Stimulated activated naive CD8-positive, alpha-beta T cell treated with anti-CD3 and anti-CD28 coated beads, Interleukin-15, Interleukin-2, amounts not matched to agents 100 ng/mL and 50 ng/mL, for 24 hours (primary cell): ENCODE data around the gene BRD2.
"Not testable (repeated sequence)": the region's sequence is repeated elsewhere in the genome, so short reads cannot be mapped to it uniquely, and the experiment has no call there.

Experiments used
- H3K27ac Mint-ChIP-seq: one replicate; pipeline ENCODE4 v1.8.0; 2021; ENCODE audit warnings: mild to moderate bottlenecking, mixed read lengths
- H3K27me3 Mint-ChIP-seq: one replicate; pipeline ENCODE4 v1.8.0; 2021; ENCODE audit warnings: mixed read lengths
- H3K36me3 Mint-ChIP-seq: one replicate; pipeline ENCODE4 v1.8.0; 2021; ENCODE audit warnings: low read depth, mixed read lengths
- H3K4me1 Mint-ChIP-seq: one replicate; pipeline ENCODE4 v1.8.0; 2021; ENCODE audit warnings: low read depth, mixed read lengths
- H3K4me3 Mint-ChIP-seq: one replicate; pipeline ENCODE4 v1.8.0; 2021; ENCODE audit warnings: mild to moderate bottlenecking, mixed read lengths
- H3K9me3 Mint-ChIP-seq: one replicate; pipeline ENCODE4 v1.8.0; 2021; ENCODE audit warnings: mixed read lengths

The BRD2 gene

DNA sequence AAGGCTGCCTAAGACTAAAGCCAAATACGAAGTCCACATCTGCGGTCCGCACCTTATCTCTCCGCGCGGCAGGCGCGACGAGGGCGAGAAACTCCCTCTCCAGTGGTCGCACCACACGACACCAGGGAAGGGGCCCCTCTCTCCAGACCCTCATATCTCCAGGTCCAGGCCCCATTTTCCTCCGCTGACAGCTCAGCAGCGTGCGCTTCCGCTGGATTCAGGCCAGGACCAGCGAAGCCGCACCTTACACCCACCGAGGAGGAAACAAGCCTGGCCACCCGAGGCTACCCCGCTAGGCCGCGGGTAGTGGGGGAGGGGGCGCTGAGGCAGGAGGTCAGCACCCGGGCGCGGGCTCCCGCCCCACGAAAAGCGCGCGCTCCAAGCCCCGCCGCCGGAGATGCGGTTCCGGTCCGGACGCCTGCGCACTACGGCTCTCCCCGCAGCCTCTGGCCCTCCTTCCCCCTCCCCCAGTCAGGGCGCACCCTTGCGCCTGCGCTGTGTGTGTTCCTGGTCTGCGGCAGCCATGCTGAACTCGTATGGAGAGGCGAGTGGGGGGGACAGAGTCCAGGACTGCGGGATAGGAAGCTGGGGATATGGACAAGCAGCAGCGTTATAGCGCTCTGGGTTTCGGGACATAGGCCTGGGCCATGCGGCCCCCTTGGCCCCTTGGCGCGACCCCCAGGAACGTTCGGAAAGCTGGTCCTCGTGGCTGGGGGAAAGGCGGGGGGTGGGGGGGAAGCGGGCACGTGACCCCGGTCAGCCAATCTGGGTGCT is at the start of gene BRD2:
Gene BRD2, plus strand, starts transcription at position 502 of the 774 bp plus-strand sequence. CDS start 4,305 bp downstream, outside the sequence.
- Mint-ChIP-seq H3K4me1 (peaks cover 47% of the 10 kb centered on the region), H3K4me3 (peak within 1 kb of the TSS; percentile 95), H3K9me3 (no peaks in the 10 kb centered on the region), H3K27ac (peak within 1 kb of the TSS; percentile 99), H3K27me3 (no peaks in the 10 kb centered on the region), H3K36me3 (peaks cover 41% of the 10 kb centered on the region)

DNA sequence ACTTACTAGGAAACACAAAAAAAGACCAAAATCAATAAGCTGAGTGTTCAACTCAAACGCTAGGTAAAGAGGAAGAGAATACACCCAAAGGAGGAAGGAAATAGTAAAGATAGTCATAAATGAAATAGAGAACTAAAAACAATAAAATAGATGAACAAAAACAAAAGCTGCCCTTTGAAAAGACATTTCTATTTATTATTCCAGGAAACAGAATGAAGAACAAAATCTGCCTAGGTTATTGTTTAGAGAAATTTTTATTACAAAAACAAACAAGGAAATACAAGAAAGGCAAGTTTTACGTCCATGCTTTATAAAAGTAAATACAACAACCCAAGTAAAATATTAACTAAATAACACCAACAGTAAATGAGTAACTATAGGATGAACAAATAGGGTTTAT is 47.7 kb upstream of the BRD2 start:
- H3K27ac Mint-ChIP-seq, result no peak overlapping the region
- H3K9me3 Mint-ChIP-seq, result no peaks in the 10 kb centered on the region
- H3K4me1 Mint-ChIP-seq, result peaks cover 24% of the 10 kb centered on the region
- H3K27me3 Mint-ChIP-seq, result peaks cover 13% of the 10 kb centered on the region
- no peak overlapping the region for H3K4me3 Mint-ChIP-seq
- no peaks in the 10 kb centered on the region for H3K36me3 Mint-ChIP-seq

DNA sequence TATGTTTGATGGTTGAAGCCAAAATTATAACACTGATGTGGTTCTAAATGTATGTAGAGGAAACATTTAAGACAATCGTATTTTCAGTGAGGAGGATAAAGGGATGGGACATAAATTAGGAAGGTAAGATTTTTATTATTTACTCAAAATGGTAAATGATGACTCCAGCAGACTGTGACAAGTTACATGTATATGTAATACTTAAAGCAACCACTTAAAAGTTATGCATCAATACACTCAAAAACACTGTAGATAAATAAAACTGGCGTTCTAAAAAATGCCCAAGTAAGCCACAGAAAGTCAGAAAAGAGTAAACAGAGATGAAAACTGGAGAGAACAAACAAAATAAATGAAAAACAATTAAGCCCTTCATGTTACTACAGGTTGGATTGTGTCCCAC is 46.3 kb upstream of the BRD2 start:
- no peaks in the 10 kb centered on the region for H3K9me3 Mint-ChIP-seq
- H3K27me3 Mint-ChIP-seq, result peaks cover 13% of the 10 kb centered on the region
- no peak overlapping the region for H3K27ac Mint-ChIP-seq
- H3K4me3 Mint-ChIP-seq, result no peak overlapping the region
- H3K4me1 Mint-ChIP-seq, result peaks cover 12% of the 10 kb centered on the region
- no peaks in the 10 kb centered on the region for H3K36me3 Mint-ChIP-seq

DNA sequence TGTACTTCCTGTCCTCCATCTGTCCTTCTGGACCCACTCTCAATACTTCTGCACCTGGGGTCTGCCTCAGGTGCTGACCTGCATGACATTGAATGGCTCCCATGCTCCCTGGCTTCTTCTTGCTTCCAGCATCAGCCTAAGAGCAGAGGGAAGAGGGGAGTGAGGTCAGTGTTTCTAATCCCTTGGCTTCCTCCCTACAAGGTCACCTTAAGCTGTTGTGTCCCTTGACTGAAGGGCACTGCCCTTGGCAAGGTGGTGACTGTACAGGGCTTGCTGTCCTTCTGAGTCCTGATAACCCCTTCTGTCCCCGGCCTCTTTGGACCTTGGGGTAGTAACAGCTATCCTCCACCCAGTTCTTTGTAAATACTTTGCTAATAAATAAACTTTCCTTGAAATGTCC is 37.2 kb upstream of the BRD2 start:
- Mint-ChIP-seq H3K27ac (no peak overlapping the region), H3K27me3 (no peaks in the 10 kb centered on the region), H3K4me3 (no peak overlapping the region), H3K4me1 (peaks cover 29% of the 10 kb centered on the region), H3K36me3 (peaks cover 4% of the 10 kb centered on the region), H3K9me3 (no peaks in the 10 kb centered on the region)

DNA sequence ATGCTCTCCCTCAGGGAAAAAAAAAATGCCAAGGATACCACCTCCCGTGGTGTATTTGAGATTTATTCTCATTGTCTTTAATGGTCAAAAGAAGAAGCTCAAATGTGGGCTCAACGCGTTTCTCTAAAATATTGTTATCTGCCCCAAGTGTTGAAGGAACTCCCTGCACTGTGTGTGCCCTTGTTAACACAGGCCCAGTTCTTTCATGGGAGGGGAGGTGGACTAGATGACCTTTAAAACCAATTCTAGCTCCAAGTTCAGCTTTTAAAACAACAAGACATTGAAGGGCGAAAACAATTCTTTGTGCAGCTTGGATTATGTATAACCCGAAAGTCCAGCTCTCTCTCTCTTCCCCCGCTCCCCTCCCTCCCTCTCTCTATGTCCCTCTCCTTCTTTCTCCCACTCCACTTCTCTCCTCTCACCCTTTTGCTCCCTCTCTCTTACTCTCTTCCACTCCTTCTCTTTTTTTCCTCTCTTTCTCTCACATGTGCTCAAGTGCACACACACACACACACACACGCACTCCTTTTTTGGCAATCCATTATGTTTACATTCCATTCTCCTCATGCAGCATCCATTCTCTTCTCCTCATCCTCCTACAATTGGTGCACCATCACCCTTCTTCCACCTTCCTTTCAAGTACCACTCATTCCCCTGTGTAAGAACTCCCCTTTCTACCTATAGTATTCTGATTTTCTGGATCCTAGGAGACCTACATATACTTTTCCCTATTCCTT is 36.1 kb upstream of the BRD2 start:
- peaks cover 38% of the 10 kb centered on the region for H3K4me1 Mint-ChIP-seq

DNA sequence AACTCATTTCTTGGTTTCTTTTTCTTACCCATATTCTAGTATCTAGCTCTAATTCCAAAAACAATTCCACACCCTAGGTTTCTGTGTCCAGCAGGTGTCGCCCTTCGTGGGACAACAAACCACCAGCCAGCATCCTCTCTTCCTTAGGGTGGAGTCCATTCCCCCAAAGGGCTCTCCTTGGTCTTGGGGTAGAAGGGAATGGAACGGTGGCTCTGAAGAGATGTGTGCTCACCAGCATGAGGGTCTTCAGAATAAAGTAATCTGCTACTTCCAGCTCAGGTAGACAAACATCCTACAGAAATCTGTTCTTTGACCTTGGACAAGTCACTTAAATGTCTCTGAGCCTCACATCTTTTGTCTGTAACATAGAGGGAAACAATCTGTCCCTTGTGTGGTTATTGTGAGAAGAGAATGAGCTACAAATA is 34.7 kb upstream of the BRD2 start:
- Mint-ChIP-seq H3K9me3 (no peaks in the 10 kb centered on the region), H3K36me3 (peaks cover 8% of the 10 kb centered on the region), H3K27ac (no peak overlapping the region), H3K27me3 (no peaks in the 10 kb centered on the region), H3K4me3 (no peak overlapping the region), H3K4me1 (peaks cover 46% of the 10 kb centered on the region)

More for the DNA sequence above, 36.1 kb upstream of the BRD2 start:
- H3K36me3 Mint-ChIP-seq, result peaks cover 4% of the 10 kb centered on the region
- no peaks in the 10 kb centered on the region for H3K9me3 Mint-ChIP-seq
- H3K4me3 Mint-ChIP-seq, result no peak overlapping the region
- H3K27me3 Mint-ChIP-seq, result no peaks in the 10 kb centered on the region
- H3K27ac Mint-ChIP-seq, result no peak overlapping the region

DNA sequence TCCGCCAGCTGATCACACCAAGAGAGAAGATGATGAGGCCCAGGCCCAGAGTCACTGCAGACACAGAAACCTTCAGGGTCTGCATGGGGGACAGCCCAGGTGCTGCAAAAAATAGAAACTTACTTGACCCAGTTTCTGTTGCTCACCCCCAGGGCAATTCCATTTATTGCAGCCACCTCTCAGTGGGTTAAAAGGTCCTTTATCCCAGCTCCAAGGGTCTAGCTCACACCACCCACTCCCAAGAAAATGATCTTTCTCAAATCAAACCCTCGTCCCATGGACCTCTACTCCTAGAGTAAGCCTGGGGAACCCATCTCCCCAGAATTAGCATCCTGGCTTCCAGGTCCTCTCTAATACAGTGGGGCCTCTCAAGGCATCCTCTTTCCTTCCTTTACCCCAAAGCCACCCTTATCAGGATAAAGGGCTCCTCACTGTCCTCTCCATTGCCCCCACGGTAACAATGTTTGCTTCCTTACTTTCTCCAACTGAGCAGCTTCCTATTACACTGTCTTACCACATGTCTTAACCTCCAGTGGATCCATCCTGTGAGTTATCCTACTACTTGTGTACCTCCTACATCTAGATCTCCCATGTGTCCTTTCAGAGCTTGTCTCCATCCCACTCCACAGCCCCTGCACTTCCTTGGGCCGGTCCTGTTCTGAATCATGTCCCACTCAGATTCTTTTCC is 32.7 kb upstream of the BRD2 start:
- Mint-ChIP-seq H3K27ac (peak overlapping the region; percentile 32), H3K4me3 (no peak overlapping the region), H3K36me3 (peaks cover 8% of the 10 kb centered on the region), H3K27me3 (no peaks in the 10 kb centered on the region), H3K4me1 (peaks cover 47% of the 10 kb centered on the region), H3K9me3 (no peaks in the 10 kb centered on the region)

DNA sequence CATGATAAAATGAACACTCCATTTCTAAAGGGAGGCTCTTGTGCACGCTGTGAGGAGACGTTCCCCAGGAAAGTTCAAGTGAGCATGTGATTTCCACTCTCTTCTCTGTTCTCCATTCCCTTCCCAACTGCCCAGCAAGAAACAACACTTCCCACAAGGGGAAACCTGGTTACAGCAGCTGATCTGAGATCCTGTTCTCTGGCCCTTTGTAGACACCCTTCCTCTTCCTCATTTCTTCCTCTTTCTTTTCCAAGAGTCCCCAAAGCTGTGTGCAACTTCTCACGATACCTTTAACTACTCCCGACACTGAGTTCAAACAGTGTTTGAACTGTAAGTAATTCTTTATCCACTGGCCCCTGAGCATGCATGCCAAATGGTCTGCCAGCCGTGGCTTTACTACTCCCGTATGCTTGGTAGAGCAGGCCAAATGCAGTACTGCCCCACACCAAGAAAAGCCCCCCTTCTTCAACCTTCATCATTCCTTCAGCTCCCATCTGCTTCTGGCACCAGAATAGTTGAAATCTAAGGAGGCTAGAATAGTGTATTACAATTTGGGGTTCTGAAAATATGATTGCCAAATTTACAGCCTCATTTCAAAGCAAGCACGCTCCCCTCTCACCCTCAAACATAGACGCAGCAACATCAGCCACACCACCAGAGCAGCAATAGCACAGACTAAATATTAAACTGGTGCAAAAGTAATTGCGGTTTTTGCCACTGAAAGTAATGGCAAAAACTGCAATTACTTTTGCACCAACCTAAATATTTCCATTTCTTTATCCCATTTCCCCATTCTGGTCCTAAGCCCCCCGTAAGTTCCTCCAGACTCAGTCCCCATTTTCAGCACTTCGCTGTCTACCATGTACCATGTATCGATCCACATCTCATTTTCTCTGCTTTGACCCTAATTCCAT is 31.9 kb upstream of the BRD2 start:
- Mint-ChIP-seq H3K36me3 (peaks cover 8% of the 10 kb centered on the region), H3K27ac (no peak overlapping the region), H3K27me3 (no peaks in the 10 kb centered on the region), H3K4me3 (no peak overlapping the region), H3K4me1 (peaks cover 52% of the 10 kb centered on the region), H3K9me3 (no peaks in the 10 kb centered on the region)

DNA sequence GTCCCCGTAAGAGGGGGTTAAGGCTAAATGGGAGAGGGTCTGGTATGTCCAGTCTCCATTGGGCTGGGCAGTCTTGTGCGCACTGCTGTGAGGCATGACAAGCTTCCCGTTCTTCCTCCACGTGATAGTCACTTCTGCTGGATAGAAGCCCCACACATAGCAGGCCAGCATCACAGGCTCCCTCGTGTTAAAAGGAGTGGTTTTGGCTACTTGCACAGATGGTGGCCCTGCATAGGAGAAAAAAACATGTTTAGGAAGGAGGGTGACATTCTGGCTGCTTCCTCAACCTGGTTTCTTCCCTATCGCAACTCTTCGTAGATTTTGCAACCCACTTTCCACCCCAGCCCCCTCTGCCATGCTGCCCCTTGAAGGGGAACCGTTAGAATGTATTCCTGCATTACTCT is 31.2 kb upstream of the BRD2 start:
- no peak overlapping the region for H3K4me3 Mint-ChIP-seq

DNA sequence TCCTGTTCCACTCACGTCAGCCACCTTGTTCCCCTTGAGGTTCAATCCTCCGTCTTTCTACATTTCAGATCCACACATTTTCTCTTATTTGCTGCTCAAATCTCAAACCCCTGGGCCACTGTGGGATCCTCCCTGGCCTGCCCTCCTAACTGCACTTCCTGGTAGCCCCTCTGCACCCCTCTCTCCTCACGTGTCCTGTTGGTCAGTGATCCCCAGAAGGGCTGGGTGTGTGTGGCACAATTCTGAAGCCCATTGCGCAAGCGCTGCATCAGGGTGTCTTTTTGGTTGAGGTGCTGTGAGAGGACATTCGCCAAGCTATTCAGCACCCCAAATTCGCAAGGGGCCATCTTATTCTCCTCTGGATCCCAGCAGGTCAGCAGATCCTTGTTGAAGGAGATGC is 29.9 kb upstream of the BRD2 start:
- H3K4me1 Mint-ChIP-seq, result peaks cover 69% of the 10 kb centered on the region
- peaks cover 8% of the 10 kb centered on the region for H3K36me3 Mint-ChIP-seq
- no peaks in the 10 kb centered on the region for H3K27me3 Mint-ChIP-seq
- H3K9me3 Mint-ChIP-seq, result no peaks in the 10 kb centered on the region
- H3K27ac Mint-ChIP-seq, result no peak overlapping the region
- H3K4me3 Mint-ChIP-seq, result peak overlapping the region; percentile 33

More for the DNA sequence above, 31.2 kb upstream of the BRD2 start:
- Mint-ChIP-seq H3K4me1 (peaks cover 59% of the 10 kb centered on the region), H3K27me3 (no peaks in the 10 kb centered on the region), H3K27ac (no peak overlapping the region), H3K9me3 (no peaks in the 10 kb centered on the region), H3K36me3 (peaks cover 8% of the 10 kb centered on the region)

DNA sequence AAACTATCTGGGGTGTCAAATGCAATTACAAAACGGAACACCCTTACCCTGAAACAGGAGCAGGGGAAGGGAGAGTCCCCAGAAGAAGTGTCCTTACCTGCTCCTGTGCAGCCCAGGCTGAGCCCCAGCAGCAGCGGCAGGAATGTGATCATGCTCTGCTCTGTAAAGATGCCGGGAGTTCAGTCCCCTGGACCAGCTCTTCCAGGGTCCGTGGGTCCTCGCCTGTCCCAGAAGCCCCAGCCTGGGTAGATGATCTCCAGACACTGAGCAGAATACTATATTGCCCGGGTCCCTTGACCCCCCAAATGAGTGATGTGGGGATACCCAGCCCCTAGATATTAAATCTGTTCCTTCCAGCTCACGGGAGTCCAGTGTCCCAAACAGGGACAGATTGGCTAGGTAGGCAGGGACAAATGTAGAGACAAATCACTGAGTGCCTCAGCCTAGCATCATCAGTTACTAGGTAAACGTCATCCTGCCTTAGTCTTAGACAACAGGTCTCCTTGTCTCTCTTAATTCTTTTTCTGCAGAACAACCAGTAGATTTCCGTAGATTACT is 27.7 kb upstream of the BRD2 start, which contains the start of gene HLA-DMB:
Gene HLA-DMB, minus strand, starts transcription at position 373 of the 558 bp plus-strand sequence. Its CDS starts 221 bp downstream, at position 152.
- Mint-ChIP-seq H3K27me3 (no peaks in the 10 kb centered on the region), H3K4me1 (peaks cover 80% of the 10 kb centered on the region), H3K36me3 (peaks cover 8% of the 10 kb centered on the region), H3K9me3 (no peaks in the 10 kb centered on the region), H3K27ac (peak within 1 kb of the TSS; percentile 86), H3K4me3 (peak within 1 kb of the TSS; percentile 82)

DNA sequence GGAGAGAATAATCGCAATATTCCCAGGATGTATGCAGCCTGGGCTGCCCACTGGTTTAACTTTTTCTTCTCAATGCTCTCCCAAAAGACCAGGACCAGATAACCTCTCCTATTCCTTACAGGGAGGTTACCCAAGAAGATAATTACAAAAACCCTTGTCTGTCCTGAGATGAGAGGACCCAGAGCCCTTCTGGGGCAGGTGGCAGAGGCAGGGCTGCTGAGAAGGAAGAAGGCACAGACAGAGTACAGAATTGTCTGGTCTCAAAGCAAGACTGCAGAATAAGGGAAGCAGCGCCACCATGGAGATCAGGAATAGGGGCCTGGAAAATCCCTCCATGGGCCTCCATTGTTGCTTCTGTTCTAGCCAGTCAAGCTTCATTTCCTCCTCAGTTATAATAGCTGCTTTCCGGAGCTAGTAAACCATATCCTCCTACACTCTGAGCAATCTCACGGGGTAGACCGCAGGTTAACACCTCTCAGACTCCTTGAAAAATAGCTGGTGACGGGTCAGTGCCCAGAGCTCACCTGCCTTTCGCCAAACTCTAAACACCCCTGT is 27.1 kb upstream of the BRD2 start:
- no peaks in the 10 kb centered on the region for H3K27me3 Mint-ChIP-seq
- H3K4me1 Mint-ChIP-seq, result peaks cover 80% of the 10 kb centered on the region
- no peaks in the 10 kb centered on the region for H3K9me3 Mint-ChIP-seq
- H3K4me3 Mint-ChIP-seq, result peak overlapping the region; percentile 82
- H3K27ac Mint-ChIP-seq, result peak overlapping the region; percentile 86
- peaks cover 5% of the 10 kb centered on the region for H3K36me3 Mint-ChIP-seq

DNA sequence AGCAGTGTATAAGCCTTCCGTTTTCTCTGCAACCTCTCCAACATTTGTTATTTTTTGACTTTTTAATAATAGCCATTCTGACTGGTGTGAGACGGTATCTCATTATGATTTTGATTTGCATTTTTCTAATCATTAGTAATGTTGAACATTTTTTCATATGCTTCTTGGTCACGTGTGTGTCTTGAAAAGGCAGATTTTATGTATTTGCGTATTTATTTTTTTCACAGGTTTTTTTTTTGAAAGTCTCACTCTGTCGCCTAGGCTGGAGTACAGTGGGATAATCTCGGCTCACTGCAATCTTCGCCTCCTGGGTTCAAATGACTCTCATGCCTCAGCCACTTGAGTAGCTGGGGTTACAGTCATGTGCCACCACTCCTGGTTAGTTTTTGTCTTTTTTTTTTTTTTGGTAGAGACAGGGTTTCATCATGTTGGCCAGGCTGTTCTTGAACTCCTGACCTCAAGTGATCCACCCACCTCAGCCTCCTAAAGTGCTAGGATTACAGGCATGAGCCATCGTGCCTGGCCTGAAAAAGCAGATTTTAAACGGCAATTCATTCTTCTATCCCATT is 25.8 kb upstream of the BRD2 start:
- not testable (repeated sequence) for H3K27ac Mint-ChIP-seq, H3K36me3 Mint-ChIP-seq, H3K27me3 Mint-ChIP-seq, H3K9me3 Mint-ChIP-seq, H3K4me3 Mint-ChIP-seq
- H3K4me1 Mint-ChIP-seq, result peaks cover 86% of the 10 kb centered on the region
